A673 (cell line): ENCODE results near the gene POLR1E.

Experiments
- EZH2 ChIP-seq: fragments of 200-600 bp; sonication (generic); IDR thresholded peaks from 2 replicates; pipeline ENCODE4 v1.6.1; 2017; ENCODE audit warnings: borderline replicate concordance, low read depth, mild to moderate bottlenecking, mixed read lengths, antibody characterized with exemption, low read length; ENCODE audit not compliant: poor library complexity, severe bottlenecking
- TF ChIP-seq, protein P1 (sequence below): fragments of 300-800, 200-600 bp; sonication (generic); conservative IDR thresholded peaks from 2 replicates; pipeline ENCODE4 v1.5.1; 2017; ENCODE audit warnings: low read depth, mild to moderate bottlenecking, antibody characterized with exemption, low read length, moderate library complexity, mixed read lengths

DNA sequence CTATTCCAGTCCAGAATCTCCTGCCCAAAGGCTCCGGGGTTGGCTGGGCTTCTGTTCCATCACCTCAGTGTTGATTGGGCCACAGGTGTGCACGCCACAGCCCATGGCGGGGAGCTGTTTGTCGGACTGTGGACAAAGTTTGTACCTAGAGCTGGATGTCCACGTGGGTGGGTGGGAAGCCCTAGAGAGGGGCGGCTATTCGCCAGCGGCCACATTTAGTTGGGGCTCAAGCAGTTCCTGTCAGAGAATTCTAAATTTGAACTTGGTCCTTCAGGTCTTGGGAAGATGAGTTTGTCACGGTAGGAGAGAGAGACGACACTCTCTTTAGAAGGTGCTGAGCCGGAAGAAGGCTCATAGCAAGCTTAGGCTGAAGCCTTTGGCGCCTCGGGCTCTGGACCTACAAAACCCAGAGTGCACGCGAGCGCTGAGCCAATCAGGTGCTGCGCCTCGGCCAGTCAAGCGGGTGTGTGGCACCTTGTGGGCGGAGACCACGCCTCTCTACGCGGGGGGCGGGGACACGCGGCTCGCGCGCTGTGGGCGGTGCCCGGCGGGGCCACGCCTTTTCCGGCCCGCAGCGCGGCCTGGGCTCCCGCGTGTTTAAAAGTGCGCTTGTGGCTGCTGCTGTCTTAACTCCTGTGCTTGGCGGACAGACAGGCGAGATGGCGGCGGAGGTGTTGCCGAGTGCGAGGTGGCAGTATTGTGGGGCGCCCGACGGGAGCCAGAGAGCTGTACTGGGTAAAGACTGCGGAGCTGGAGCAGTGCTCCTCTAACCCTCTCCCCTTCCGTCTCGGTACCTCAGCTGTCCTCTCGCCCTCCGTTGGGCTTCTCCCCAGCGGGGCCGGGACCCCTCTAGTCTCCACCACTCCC, at the start of gene POLR1E:
- TF ChIP-seq, protein P1, sequence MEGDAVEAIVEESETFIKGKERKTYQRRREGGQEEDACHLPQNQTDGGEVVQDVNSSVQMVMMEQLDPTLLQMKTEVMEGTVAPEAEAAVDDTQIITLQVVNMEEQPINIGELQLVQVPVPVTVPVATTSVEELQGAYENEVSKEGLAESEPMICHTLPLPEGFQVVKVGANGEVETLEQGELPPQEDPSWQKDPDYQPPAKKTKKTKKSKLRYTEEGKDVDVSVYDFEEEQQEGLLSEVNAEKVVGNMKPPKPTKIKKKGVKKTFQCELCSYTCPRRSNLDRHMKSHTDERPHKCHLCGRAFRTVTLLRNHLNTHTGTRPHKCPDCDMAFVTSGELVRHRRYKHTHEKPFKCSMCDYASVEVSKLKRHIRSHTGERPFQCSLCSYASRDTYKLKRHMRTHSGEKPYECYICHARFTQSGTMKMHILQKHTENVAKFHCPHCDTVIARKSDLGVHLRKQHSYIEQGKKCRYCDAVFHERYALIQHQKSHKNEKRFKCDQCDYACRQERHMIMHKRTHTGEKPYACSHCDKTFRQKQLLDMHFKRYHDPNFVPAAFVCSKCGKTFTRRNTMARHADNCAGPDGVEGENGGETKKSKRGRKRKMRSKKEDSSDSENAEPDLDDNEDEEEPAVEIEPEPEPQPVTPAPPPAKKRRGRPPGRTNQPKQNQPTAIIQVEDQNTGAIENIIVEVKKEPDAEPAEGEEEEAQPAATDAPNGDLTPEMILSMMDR, result no peak
- TF ChIP-seq EZH2, result no peak
